Stomach (tissue), 9 donors: ENCODE data around the gene RAB36. TPM values are rescaled to one million over a fixed set of nuclear protein-coding genes. Genes with fewer than 3 reads are reported as not detected.

ENCODE experiments used
- DNase-seq, 2 donors: peaks; one replicate each; pipeline versions ENCODE4 v3.0.0 to v3.0.0-alpha.2; 2013 to 2019
- H3K27ac ChIP-seq, 5 donors: fragments of 200-600 bp in 4 of 5; sonication (generic) in 4 of 5; one replicate each; pipeline ENCODE4 v1.5.1; 2013 to 2019; ENCODE audit warnings: mild to moderate bottlenecking in 1 of 5, moderate library complexity in 1 of 5
- H3K27me3 ChIP-seq, 3 donors: fragments of 200-600 bp; sonication (generic); one replicate each; pipeline ENCODE4 v1.5.1; 2017 to 2019; ENCODE audit warnings: mixed run types in 1 of 3
- H3K36me3 ChIP-seq, 4 donors: fragments of 200-600 bp; sonication (generic); 1 replicate in 3 of 4; 2 replicates in 1 of 4; pipeline ENCODE4 v1.5.1; 2016 to 2019
- H3K4me1 ChIP-seq, 4 donors: fragments of 200-600 bp; sonication (generic); one replicate each; pipeline ENCODE4 v1.5.1; 2016 to 2019
- H3K4me3 ChIP-seq, 4 donors: fragments of 200-600 bp; sonication (generic) in 3 of 4; one replicate each; pipeline ENCODE4 v1.5.1; 2016 to 2019; ENCODE audit warnings: mild to moderate bottlenecking in 1 of 4
- H3K9me3 ChIP-seq, 4 donors: fragments of 200-600 bp; sonication (generic); one replicate each; pipeline ENCODE4 v1.5.1; 2016 to 2019
- CTCF ChIP-seq, 7 experiments: fragments of 450-650 bp in 4 of 7; fragments of 200-600 bp in 3 of 7; sonication (generic) in 3 of 7; IDR thresholded peaks; one replicate each; pipeline ENCODE4 v1.5.1; 2016 to 2019; ENCODE audit warnings: antibody characterized with exemption in 7 of 7, control low read depth in 2 of 7, mild to moderate bottlenecking in 1 of 7
- EP300 ChIP-seq: sonication (generic); formaldehyde crosslinking; IDR thresholded peaks from one replicate; pipeline ENCODE4 v1.6.1; 2017; ENCODE audit warnings: antibody characterized with exemption
- POLR2A ChIP-seq, 4 donors: fragments of 450-650 bp; IDR thresholded peaks; one replicate each; pipeline ENCODE4 v1.6.1; 2016; ENCODE audit warnings: antibody characterized with exemption in 4 of 4, control low read depth in 2 of 4, mild to moderate bottlenecking in 1 of 4, moderate library complexity in 1 of 4
- POLR2AphosphoS5 ChIP-seq, 3 donors: sonication (generic); formaldehyde crosslinking; IDR thresholded peaks; one replicate each; pipeline ENCODE4 v1.6.1; 2016; ENCODE audit warnings: antibody characterized with exemption in 3 of 3
- WGBS, 5 donors: extraction: QIAGEN DNeasy Blood & Tissue Kit in 3 of 5; methylation state at CpG; one replicate each; pipeline versions ENCODE4 v1.1.5 to v1.1.7; 2013 to 2018; 5-methylcytosine and 5-hydroxymethylcytosine counted together
- intact Hi-C: fragments of 100-400 bp; cut with DNase I; formaldehyde crosslinking; loops from one replicate; pipeline ENCODE4 v1.15.1; 2023; ENCODE audit warnings: low total_unique reads
- polyA plus RNA-seq, 3 donors: library from polyadenylated mRNA; stranded (reverse); fragments of 200-250 nt; gene quantifications; one replicate each; pipeline ENCODE4 v1.2.3, GENCODE V29; 2013
- total RNA-seq, 5 donors: library from RNA; depleted of rRNA; stranded (reverse); fragments of >200 nt; gene quantifications; one replicate each; pipeline versions ENCODE4 v1.1.0 to v1.2.3, GENCODE V29; 2014 to 2016
- donor health status: healthy with polysubstance abuse.
- donor health status: Bipolar disorder and iron deficiency.
- donor health status: healthy.

RAB36 gene
- total and polyA plus RNA-seq, 8 donors, result 0.58 to 7.6 (median 1.6) TPM; not detected in 1

GRCh38 chr22:23110190-23110921 lies 34.9 kb upstream of the RAB36 start:
- peak in 1 of 2 donors; percentile 73 for DNase-seq
- H3K27ac ChIP-seq, result no peak overlapping the region
- no peaks in the 10 kb centered on the region for H3K9me3 ChIP-seq

GRCh38 chr22:23110922-23111527 lies 34.3 kb upstream of the RAB36 start:
- Histone ChIP-seq H3K9me3 (no peaks in the 10 kb centered on the region), H3K27ac (no peak overlapping the region), H3K36me3 (no peaks in the 10 kb centered on the region), H3K4me1 (peaks cover 9 to 53% (median 25%) of the 10 kb centered on the region in 4 donors), H3K27me3 (no peaks in the 10 kb centered on the region), H3K4me3 (no peak overlapping the region)
- intact Hi-C loops, result no loop called here
- 81 to 90% (median 83%) methylated on average over 9 to 15 of the region's 15 CpGs for WGBS, 5 donors
- TF ChIP-seq POLR2AphosphoS5 (IDR thresholded peaks at IDR 0.05), result no peak
- TF ChIP-seq EP300, result no peak
- TF ChIP-seq CTCF (IDR thresholded peaks at IDR 0.05), result no peak
- no peak for TF ChIP-seq POLR2A (IDR thresholded peaks at IDR 0.05)
- DNase-seq, result no peak

More at GRCh38 chr22:23110190-23110921, 34.9 kb upstream of the RAB36 start:
- no peak for TF ChIP-seq EP300
- TF ChIP-seq POLR2A (IDR thresholded peaks at IDR 0.05), result no peak
- no peak for TF ChIP-seq CTCF (IDR thresholded peaks at IDR 0.05)
- no peak for TF ChIP-seq POLR2AphosphoS5 (IDR thresholded peaks at IDR 0.05)
- 77 to 82% (median 80%) methylated on average over 7 to 10 of the region's 10 CpGs for WGBS, 5 donors
- Histone ChIP-seq H3K27me3 (no peaks in the 10 kb centered on the region), H3K4me3 (no peak overlapping the region), H3K36me3 (no peaks in the 10 kb centered on the region), H3K4me1 (peaks cover 16 to 60% (median 30%) of the 10 kb centered on the region in 4 donors)
- intact Hi-C loops, result no loop called here

GRCh38 chr22:23112472-23113012 lies 32.7 kb upstream of the RAB36 start:
- Histone ChIP-seq H3K36me3 (no peaks in the 10 kb centered on the region), H3K4me3 (no peak overlapping the region), H3K4me1 (peaks cover under 1 to 43% (median 10%) of the 10 kb centered on the region in 4 donors), H3K27ac (peak overlapping the region in 1 of 5 donors; percentile 18), H3K9me3 (no peaks in the 10 kb centered on the region), H3K27me3 (no peaks in the 10 kb centered on the region)
- TF ChIP-seq EP300 (no peak), POLR2A (IDR thresholded peaks at IDR 0.05) (no peak), CTCF (IDR thresholded peaks at IDR 0.05) (no peak), POLR2AphosphoS5 (IDR thresholded peaks at IDR 0.05) (no peak)
- DNase-seq, result no peak
- 88 to 92% (median 90%) methylated on average over 5 to 9 of the region's 9 CpGs for WGBS, 5 donors
- intact Hi-C loops, result no loop called here

- no peak for TF ChIP-seq POLR2AphosphoS5 (IDR thresholded peaks at IDR 0.05)
- intact Hi-C loops, result no loop called here
- Histone ChIP-seq H3K36me3 (no peaks in the 10 kb centered on the region), H3K27ac (peak overlapping the region in 1 of 5 donors; percentile 18), H3K4me1 (peaks cover 0 to 43% (median 6%) of the 10 kb centered on the region in 4 donors), H3K9me3 (no peaks in the 10 kb centered on the region), H3K4me3 (no peak overlapping the region), H3K27me3 (no peaks in the 10 kb centered on the region)
- DNase-seq, result peak in 1 of 2 donors; percentile 80
- WGBS, 5 donors, result 69 to 85% (median 74%) methylated on average over 10 to 14 of the region's 14 CpGs
These were observed 32.0 kb upstream of the RAB36 start for GRCh38 chr22:23113067-23113846.
